ENCODE data around the gene TLE1. TPM values are rescaled to one million over a fixed set of nuclear protein-coding genes. Genes with fewer than 3 reads are reported as not detected.
A peak's percentile ranks its signal among the peaks of the same experiment; 100 is the strongest.

Gene TLE1
- total and polyA plus RNA-seq, 5 donors = 14.8 to 18.4 (median 15.8) TPM

DNA sequence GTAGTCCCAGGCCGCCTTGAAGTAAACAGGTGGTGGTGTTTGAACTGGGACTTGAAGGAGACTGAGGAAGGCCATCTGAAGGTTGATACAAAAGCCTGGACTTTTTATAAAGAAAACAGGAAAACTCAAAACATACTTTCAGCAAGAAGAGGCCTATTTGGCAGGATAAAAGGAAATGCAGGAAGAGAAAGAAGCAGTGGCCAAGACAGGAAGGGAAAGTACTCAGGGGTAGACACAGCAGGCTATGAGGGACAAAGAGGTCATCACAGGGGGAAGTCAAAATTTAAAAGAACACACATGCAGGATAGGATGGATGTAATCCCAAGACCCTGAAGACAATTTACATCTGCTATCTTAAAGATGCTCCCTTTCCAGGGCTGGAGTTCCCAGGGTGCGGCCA, 13.0 kb downstream of the TLE1 start:
- no peak overlapping the region for H3K27ac ChIP-seq (ENCODE audit: low read length)
- no peaks in the 10 kb centered on the region for H3K9me3 ChIP-seq (ENCODE audit: control insufficient read depth, low read length)
- 81% methylated on average over 2 of the region's 2 CpGs for WGBS

DNA sequence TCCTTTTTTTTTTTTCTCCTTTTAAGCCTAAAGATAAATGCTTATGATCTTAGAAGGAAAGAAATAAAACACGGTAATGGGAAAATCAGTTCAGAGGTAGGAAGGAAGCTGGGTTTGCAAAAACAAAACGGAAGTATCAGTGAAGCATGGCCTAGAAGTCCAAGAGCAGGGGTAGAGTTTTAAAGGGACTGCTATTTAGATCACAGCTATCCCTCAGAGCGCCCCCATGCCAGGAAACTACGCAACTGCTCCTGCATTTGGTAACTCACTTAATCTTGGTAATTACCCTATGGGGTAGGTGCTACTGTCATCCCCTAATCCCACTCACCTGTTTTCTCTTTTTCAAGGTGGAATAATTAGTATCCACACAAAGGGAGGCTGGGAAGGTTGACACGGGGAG, 16.0 kb downstream of the TLE1 start:
- no peak for ATAC-seq
- Histone ChIP-seq H3K4me3 (ENCODE audit: low read length) (no peak overlapping the region), H3K4me1 (ENCODE audit: control insufficient read depth, insufficient read depth, low read length) (peaks cover 6% of the 10 kb centered on the region), H3K27me3 (ENCODE audit: control insufficient read depth, insufficient read depth) (no peaks in the 10 kb centered on the region), H3K27ac (ENCODE audit: low read length) (no peak overlapping the region), H3K9me3 (ENCODE audit: control insufficient read depth, low read length) (no peaks in the 10 kb centered on the region)
- WGBS = 75% methylated on average over 5 of the region's 5 CpGs
- DNase-seq = no peak
- intact Hi-C loops (cut with DNase I) = loop anchor here in 2 of 4 donors (5.0 kb wide), 1 partner anchor 151 kb away; no protein-coding TSS in a partner anchor

More for the DNA sequence above, 13.0 kb downstream of the TLE1 start:
- intact Hi-C loops (cut with DNase I) = no loop called here
- H3K27me3 ChIP-seq (ENCODE audit: control insufficient read depth, insufficient read depth) = no peaks in the 10 kb centered on the region
- no peak for DNase-seq
- peaks cover 7% of the 10 kb centered on the region for H3K4me1 ChIP-seq (ENCODE audit: control insufficient read depth, insufficient read depth, low read length)
- ATAC-seq = no peak
- no peak overlapping the region for H3K4me3 ChIP-seq (ENCODE audit: low read length)

- Histone ChIP-seq H3K27ac (ENCODE audit: low read length) (no peak overlapping the region), H3K4me1 (ENCODE audit: control insufficient read depth, insufficient read depth, low read length) (peaks cover 6% of the 10 kb centered on the region), H3K4me3 (ENCODE audit: low read length) (no peak overlapping the region), H3K27me3 (ENCODE audit: control insufficient read depth, insufficient read depth) (no peaks in the 10 kb centered on the region), H3K9me3 (ENCODE audit: control insufficient read depth, low read length) (no peaks in the 10 kb centered on the region)
- DNase-seq (peak; percentile 94 to 96 (median 94)), ATAC-seq (peak; percentile 99)
- intact Hi-C loops (cut with DNase I) = loop anchor here in 2 of 4 donors (5.0 kb wide), 1 partner anchor 150 kb away; no protein-coding TSS in a partner anchor
- WGBS = 24% methylated on average over 3 of the region's 3 CpGs
Measured at GRCh38 chr9:81671880-81672280, 17.5 kb downstream of the TLE1 start.

DNA sequence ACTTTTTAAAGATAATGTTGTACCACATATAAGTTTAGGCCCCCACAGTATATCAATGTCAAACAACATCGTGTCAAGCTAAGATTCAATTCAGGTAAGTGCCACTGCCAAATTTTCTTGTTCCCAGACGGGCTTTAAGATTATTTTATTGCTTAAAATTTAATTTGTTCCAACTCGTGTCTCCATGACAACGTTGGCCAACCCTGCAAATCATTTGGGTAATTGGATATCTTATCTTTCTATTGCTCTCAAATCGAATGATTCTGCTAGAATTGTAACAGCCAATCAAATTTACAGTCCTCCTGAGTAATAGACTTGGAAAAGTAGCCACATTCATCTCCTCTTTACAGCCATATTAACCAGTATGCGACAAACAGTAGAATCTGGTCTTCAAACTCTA, 19.5 kb downstream of the TLE1 start:
- H3K4me1 ChIP-seq (ENCODE audit: control insufficient read depth, insufficient read depth, low read length) = peaks cover 4% of the 10 kb centered on the region
- no peak overlapping the region for H3K4me3 ChIP-seq (ENCODE audit: low read length)
- WGBS = 70% methylated on average over 6 of the region's 6 CpGs
- DNase-seq (no peak), ATAC-seq (no peak)
- no peaks in the 10 kb centered on the region for H3K9me3 ChIP-seq (ENCODE audit: control insufficient read depth, low read length)
- no peaks in the 10 kb centered on the region for H3K27me3 ChIP-seq (ENCODE audit: control insufficient read depth, insufficient read depth)
- intact Hi-C loops (cut with DNase I) = loop anchor here in 2 of 4 donors (5.0 kb wide), 1 partner anchor 148 kb away; no protein-coding TSS in a partner anchor
- no peak overlapping the region for H3K27ac ChIP-seq (ENCODE audit: low read length)

- 48% methylated on average over 5 of the region's 5 CpGs for WGBS
- DNase-seq (no peak), ATAC-seq (no peak)
- Histone ChIP-seq H3K9me3 (ENCODE audit: control insufficient read depth, low read length) (no peaks in the 10 kb centered on the region), H3K4me1 (ENCODE audit: control insufficient read depth, insufficient read depth, low read length) (peaks cover 6% of the 10 kb centered on the region), H3K27ac (ENCODE audit: low read length) (no peak overlapping the region), H3K27me3 (ENCODE audit: control insufficient read depth, insufficient read depth) (no peaks in the 10 kb centered on the region), H3K4me3 (ENCODE audit: low read length) (no peak overlapping the region)
- intact Hi-C loops (cut with DNase I) = no loop called here
Measured at GRCh38 chr9:81669041-81669651, 20.2 kb downstream of the TLE1 start.

GRCh38 chr9:81666123-81666522, 23.2 kb downstream of the TLE1 start:
- Histone ChIP-seq H3K27ac (ENCODE audit: low read length) (no peak overlapping the region), H3K27me3 (ENCODE audit: control insufficient read depth, insufficient read depth) (no peaks in the 10 kb centered on the region), H3K4me1 (ENCODE audit: control insufficient read depth, insufficient read depth, low read length) (peaks cover 3% of the 10 kb centered on the region), H3K9me3 (ENCODE audit: control insufficient read depth, low read length) (no peaks in the 10 kb centered on the region), H3K4me3 (ENCODE audit: low read length) (no peak overlapping the region)
- no peak for DNase-seq
- ATAC-seq = no peak
- 93% methylated on average over 4 of the region's 4 CpGs for WGBS
- intact Hi-C loops (cut with DNase I) = no loop called here

- Histone ChIP-seq H3K9me3 (ENCODE audit: control insufficient read depth, low read length) (no peaks in the 10 kb centered on the region), H3K4me3 (ENCODE audit: low read length) (no peak overlapping the region), H3K4me1 (ENCODE audit: control insufficient read depth, insufficient read depth, low read length) (peaks cover 3% of the 10 kb centered on the region), H3K27ac (ENCODE audit: low read length) (no peak overlapping the region), H3K27me3 (ENCODE audit: control insufficient read depth, insufficient read depth) (no peaks in the 10 kb centered on the region)
- DNase-seq = no peak
- intact Hi-C loops (cut with DNase I) = no loop called here
- peak; percentile 22 to 82 for ATAC-seq
- WGBS = 18% methylated on average over 6 of the region's 6 CpGs
Measured at GRCh38 chr9:81665322-81665871, 23.9 kb downstream of the TLE1 start.

DNA sequence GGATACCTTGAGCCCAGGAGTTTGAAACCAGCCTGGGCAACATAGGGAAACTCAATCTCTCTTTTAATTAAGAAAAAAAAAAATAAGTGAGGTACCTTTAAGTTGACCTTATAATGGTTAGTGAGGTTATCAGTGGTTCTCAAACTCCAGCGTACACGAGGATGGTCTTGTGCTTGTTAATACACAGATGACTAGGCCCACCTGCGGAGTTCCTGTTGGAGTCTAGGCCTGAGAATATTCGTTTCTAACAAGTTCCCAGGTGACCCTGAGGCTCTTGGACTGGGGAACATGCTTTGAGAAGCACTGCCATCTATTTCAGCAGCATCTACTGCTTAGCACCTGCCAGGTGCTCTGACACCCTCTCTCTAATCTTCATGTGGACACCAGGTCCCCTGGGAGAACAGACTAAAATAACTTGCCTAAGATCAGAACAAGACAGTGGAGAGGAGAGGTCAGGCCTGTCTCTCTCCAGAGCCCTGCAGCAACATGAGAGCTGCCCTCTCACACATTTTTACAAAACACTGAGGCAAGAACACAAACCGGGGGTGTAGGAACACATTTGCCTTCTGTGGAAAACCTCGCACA, 24.6 kb downstream of the TLE1 start:
- peak; percentile 17 to 79 for ATAC-seq
- WGBS = 46% methylated on average over 6 of the region's 6 CpGs
- peaks cover 3% of the 10 kb centered on the region for H3K4me1 ChIP-seq (ENCODE audit: control insufficient read depth, insufficient read depth, low read length)
- intact Hi-C loops (cut with DNase I) = no loop called here
- H3K27me3 ChIP-seq (ENCODE audit: control insufficient read depth, insufficient read depth) = no peaks in the 10 kb centered on the region
- no peaks in the 10 kb centered on the region for H3K9me3 ChIP-seq (ENCODE audit: control insufficient read depth, low read length)
- peak overlapping the region; percentile 30 for H3K27ac ChIP-seq (ENCODE audit: low read length)
- no peak for DNase-seq
- H3K4me3 ChIP-seq (ENCODE audit: low read length) = no peak overlapping the region

- Histone ChIP-seq H3K27ac (ENCODE audit: low read length) (no peak overlapping the region), H3K27me3 (ENCODE audit: control insufficient read depth, insufficient read depth) (no peaks in the 10 kb centered on the region), H3K4me3 (ENCODE audit: low read length) (no peak overlapping the region), H3K9me3 (ENCODE audit: control insufficient read depth, low read length) (no peaks in the 10 kb centered on the region), H3K4me1 (ENCODE audit: control insufficient read depth, insufficient read depth, low read length) (peaks cover 2% of the 10 kb centered on the region)
- intact Hi-C loops (cut with DNase I) = no loop called here
- ATAC-seq (no peak), DNase-seq (no peak)
- WGBS = 88% methylated on average over 3 of the region's 3 CpGs
Measured at GRCh38 chr9:81661339-81661738, 28.0 kb downstream of the TLE1 start.

DNA sequence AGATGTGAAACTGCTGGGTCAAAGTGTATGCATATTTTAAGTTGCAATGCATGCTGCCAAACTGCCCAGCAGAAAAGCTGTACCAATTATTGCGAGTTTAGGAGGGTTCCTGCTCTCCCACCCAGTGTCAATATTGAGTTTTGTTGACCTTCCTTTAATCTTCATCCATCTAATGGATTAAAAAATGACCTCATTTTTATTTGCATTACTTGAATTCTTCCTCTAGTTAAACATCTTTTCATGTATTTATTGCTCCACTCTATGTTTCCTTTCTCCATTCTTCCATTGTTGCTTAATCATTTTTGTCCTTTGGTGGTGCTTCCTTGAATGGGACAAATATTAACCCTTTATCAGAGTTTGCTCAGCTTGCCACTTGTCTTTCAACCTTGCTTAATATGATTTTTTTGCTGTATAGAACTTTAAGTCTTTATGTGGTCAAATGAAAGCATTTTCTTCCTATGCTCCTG, 32.4 kb downstream of the TLE1 start:
- WGBS = 77% methylated on average over 1 of the region's 1 CpG
- Histone ChIP-seq H3K9me3 (ENCODE audit: control insufficient read depth, low read length) (no peaks in the 10 kb centered on the region), H3K4me1 (ENCODE audit: control insufficient read depth, insufficient read depth, low read length) (peaks cover 4% of the 10 kb centered on the region), H3K4me3 (ENCODE audit: low read length) (no peak overlapping the region), H3K27me3 (ENCODE audit: control insufficient read depth, insufficient read depth) (no peaks in the 10 kb centered on the region), H3K27ac (ENCODE audit: low read length) (no peak overlapping the region)
- DNase-seq (no peak), ATAC-seq (no peak)
- intact Hi-C loops (cut with DNase I) = no loop called here

- intact Hi-C loops (cut with DNase I) = no loop called here
- H3K27ac ChIP-seq (ENCODE audit: low read length) = no peak overlapping the region
- no peaks in the 10 kb centered on the region for H3K9me3 ChIP-seq (ENCODE audit: control insufficient read depth, low read length)
- H3K27me3 ChIP-seq (ENCODE audit: control insufficient read depth, insufficient read depth) = no peaks in the 10 kb centered on the region
- no peak for DNase-seq
- H3K4me1 ChIP-seq (ENCODE audit: control insufficient read depth, insufficient read depth, low read length) = peaks cover 4% of the 10 kb centered on the region
- no peak overlapping the region for H3K4me3 ChIP-seq (ENCODE audit: low read length)
- ATAC-seq = peak; percentile 60 to 92
- 54% methylated on average over 3 of the region's 3 CpGs for WGBS
Measured at GRCh38 chr9:81656004-81656403, 33.3 kb downstream of the TLE1 start.
